ENCODE measurements around the gene IFIH1. TPM values are rescaled to one million over a fixed set of nuclear protein-coding genes. Genes with fewer than 3 reads are reported as not detected.
A peak's percentile ranks its signal among the peaks of the same experiment; 100 is the strongest.

IFIH1 gene
- total and polyA plus RNA-seq, 12 donors: 7.8 to 25.6 (median 15.2) TPM

DNA sequence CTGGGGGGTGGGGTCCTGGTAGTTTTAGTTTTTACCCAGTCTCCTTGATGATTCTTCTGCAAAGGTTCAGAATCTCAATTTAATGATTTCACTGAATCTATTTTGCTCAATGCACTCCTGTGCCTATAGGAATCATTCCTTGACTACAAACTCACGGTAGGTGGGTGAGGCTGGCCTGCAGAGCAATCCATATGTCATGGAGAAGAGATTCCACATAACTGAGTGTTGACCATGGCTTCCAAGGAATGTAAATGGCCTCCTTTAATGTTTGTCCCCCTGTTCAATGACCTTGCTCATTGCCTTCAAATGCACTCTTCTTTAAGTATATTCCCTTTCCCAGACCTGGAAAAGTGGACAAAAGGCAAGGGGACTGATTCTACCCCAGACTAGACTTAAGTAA is 87.7 kb downstream of the IFIH1 start:
- Histone ChIP-seq H3K36me3 (replicated peaks in 1 of 2) (no peaks in the 10 kb centered on the region), H3K27me3 (no peaks in the 10 kb centered on the region), H3K9me3 (replicated peaks in 1 of 3) (no peaks in the 10 kb centered on the region), H3K4me3 (no peak overlapping the region), H3K27ac (no peak overlapping the region), H3K4me1 (replicated peaks in 1 of 2) (no peaks in the 10 kb centered on the region)
- intact Hi-C loops (cut with DNase I): no loop called here
- WGBS, 4 donors: 38 to 88% (median 75%) methylated on average over 1 of the region's 1 CpG
- TF ChIP-seq, protein P1, sequence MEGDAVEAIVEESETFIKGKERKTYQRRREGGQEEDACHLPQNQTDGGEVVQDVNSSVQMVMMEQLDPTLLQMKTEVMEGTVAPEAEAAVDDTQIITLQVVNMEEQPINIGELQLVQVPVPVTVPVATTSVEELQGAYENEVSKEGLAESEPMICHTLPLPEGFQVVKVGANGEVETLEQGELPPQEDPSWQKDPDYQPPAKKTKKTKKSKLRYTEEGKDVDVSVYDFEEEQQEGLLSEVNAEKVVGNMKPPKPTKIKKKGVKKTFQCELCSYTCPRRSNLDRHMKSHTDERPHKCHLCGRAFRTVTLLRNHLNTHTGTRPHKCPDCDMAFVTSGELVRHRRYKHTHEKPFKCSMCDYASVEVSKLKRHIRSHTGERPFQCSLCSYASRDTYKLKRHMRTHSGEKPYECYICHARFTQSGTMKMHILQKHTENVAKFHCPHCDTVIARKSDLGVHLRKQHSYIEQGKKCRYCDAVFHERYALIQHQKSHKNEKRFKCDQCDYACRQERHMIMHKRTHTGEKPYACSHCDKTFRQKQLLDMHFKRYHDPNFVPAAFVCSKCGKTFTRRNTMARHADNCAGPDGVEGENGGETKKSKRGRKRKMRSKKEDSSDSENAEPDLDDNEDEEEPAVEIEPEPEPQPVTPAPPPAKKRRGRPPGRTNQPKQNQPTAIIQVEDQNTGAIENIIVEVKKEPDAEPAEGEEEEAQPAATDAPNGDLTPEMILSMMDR (IDR thresholded peaks at IDR 0.05): no peak
- TF ChIP-seq POLR2A (IDR thresholded peaks at IDR 0.05): no peak
- no peak for DNase-seq

DNA sequence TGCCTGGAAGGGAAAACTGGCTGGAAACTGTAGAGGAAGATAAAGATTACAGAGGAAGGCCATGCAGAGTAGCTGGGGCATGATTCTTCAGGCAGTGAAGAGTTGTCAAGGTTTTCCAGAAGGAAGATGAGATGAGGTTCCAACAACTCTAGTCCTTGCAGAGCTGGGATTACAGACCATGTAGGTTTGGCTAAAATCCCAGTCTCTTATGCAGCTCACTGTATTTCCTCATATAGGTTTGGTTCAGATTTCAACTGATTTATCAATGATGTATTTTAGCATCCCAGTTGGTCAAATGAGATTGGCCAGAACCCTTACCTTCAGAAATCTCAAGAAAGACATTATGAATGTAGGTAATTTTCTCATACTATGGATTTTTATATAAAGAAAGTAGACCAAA is 91.6 kb downstream of the IFIH1 start:
- no peak for DNase-seq
- no peaks in the 10 kb centered on the region for H3K4me1 ChIP-seq (replicated peaks in 1 of 2)
- H3K27ac ChIP-seq: no peak overlapping the region
- H3K27me3 ChIP-seq: no peaks in the 10 kb centered on the region
- no peaks in the 10 kb centered on the region for H3K9me3 ChIP-seq (replicated peaks in 1 of 3)
- intact Hi-C loops (cut with DNase I): no loop called here
- H3K36me3 ChIP-seq (replicated peaks in 1 of 2): no peaks in the 10 kb centered on the region
- no peak overlapping the region for H3K4me3 ChIP-seq
- TF ChIP-seq, protein P1 (IDR thresholded peaks at IDR 0.05): no peak
- TF ChIP-seq POLR2A (IDR thresholded peaks at IDR 0.05): no peak

GRCh38 chr2:162221064-162221463 is 97.4 kb downstream of the IFIH1 start:
- no peak for TF ChIP-seq POLR2A (IDR thresholded peaks at IDR 0.05)
- TF ChIP-seq, protein P1 (IDR thresholded peaks at IDR 0.05): peak; percentile 71 to 87 (median 80)
- H3K27me3 ChIP-seq: no peaks in the 10 kb centered on the region
- H3K9me3 ChIP-seq (replicated peaks in 1 of 3): no peaks in the 10 kb centered on the region
- DNase-seq: peak; percentile 59 to 84 (median 67)
- H3K36me3 ChIP-seq (replicated peaks in 1 of 2): no peaks in the 10 kb centered on the region
- no peak overlapping the region for H3K27ac ChIP-seq
- 36 to 58% (median 46%) methylated on average over 11 of the region's 11 CpGs for WGBS, 4 donors
- no peaks in the 10 kb centered on the region for H3K4me1 ChIP-seq (replicated peaks in 1 of 2)
- intact Hi-C loops (cut with DNase I): loop anchor here (5.0 kb wide), 1 partner anchor 76 kb away; no protein-coding TSS in a partner anchor
- H3K4me3 ChIP-seq: no peak overlapping the region

DNA sequence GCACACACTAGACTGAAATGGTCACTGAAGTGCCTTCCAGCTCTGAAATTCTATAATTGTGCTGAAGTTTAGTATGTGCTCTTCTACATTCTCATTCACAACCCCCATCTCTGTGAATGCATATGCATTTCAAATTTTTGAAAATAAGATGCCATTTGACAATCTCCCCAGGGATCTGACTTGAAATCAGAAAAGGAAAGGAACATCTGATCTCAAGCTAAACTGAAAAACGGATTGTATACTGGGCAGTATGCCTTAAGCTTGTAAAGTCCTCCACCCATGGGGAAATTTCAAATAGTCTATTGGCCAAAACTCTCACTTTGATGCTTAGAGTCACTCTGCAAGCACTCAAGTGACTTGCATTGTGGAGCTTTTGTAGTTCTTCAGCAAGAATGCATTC is 98.1 kb downstream of the IFIH1 start:
- Histone ChIP-seq H3K9me3 (replicated peaks in 1 of 3) (no peaks in the 10 kb centered on the region), H3K27me3 (no peaks in the 10 kb centered on the region), H3K27ac (no peak overlapping the region), H3K4me3 (no peak overlapping the region), H3K36me3 (replicated peaks in 1 of 2) (no peaks in the 10 kb centered on the region), H3K4me1 (replicated peaks in 1 of 2) (no peaks in the 10 kb centered on the region)
- TF ChIP-seq POLR2A (IDR thresholded peaks at IDR 0.05): no peak
- TF ChIP-seq, protein P1 (IDR thresholded peaks at IDR 0.05): no peak
- 53 to 89% (median 62%) methylated on average over 1 of the region's 1 CpG for WGBS, 4 donors
- intact Hi-C loops (cut with DNase I): loop anchor here (5.0 kb wide), 1 partner anchor 77 kb away; no protein-coding TSS in a partner anchor
- no peak for DNase-seq
